HCT116 (cell line): ENCODE measurements around the gene ZNF652. TPM values are rescaled to one million over a fixed set of nuclear protein-coding genes. Genes with fewer than 3 reads are reported as not detected.
A peak's percentile ranks its signal among the peaks of the same experiment; 100 is the strongest.
"Not testable (repeated sequence)": the region's sequence is repeated elsewhere in the genome, so short reads cannot be mapped to it uniquely, and the experiment has no call there.

Source experiments
- ATAC-seq: fragments of 200-7000 bp; cut with Tn5 transposase; 2 replicates; pipeline ENCODE4 v1.9.1; 2020; ENCODE audit warnings: mild to moderate bottlenecking, moderate library complexity
- BruUV-seq: library from RNA; stranded (reverse); fragments of 400-500 nt; replicated peaks from 2 replicates; lab custom pipeline; 2021; lab: Mats Ljungman, UMichigan
- CTCF ChIA-PET: fragments of 300-600 bp; sonication (Branson Sonifier 250); formaldehyde crosslinking; loops from one replicate; lab custom pipeline; 2021; ENCODE audit warnings: antibody characterized with exemption; lab: Charles Lee
- POLR2A ChIA-PET: fragments of 300-600, 350-600 bp; sonication (Branson Sonifier 250); formaldehyde crosslinking; loops from one replicate; lab custom pipeline; 2021; ENCODE audit warnings: antibody characterized with exemption; lab: Charles Lee
- RAD21 ChIA-PET, 2 experiments: fragments of 300-600 bp; sonication (Branson Sonifier 250); formaldehyde crosslinking; loops; one replicate each; lab custom pipeline; 2023; ENCODE audit warnings: low total read pairs in 2 of 2; ENCODE audit not compliant: uncharacterized antibody in 2 of 2, unreplicated experiment in 2 of 2, low non-redundant PET in 1 of 2; lab: Charles Lee
- DNase-seq: peaks from one replicate; pipeline ENCODE4 v3.0.0-alpha.2; 2010; ENCODE audit warnings: low read depth, low spot score
- H2AFZ ChIP-seq: fragments of 200-600 bp; shearing (Covaris generic), sonication (generic); 2 replicates; pipeline ENCODE4 v1.6.1; 2017; ENCODE audit warnings: low read depth, mixed run types, mixed read lengths, antibody characterized with exemption, low read length; ENCODE audit not compliant: poor library complexity, severe bottlenecking
- H3K27ac ChIP-seq: 2 replicates; pipeline ENCODE4 v1.5.1; 2012; ENCODE audit warnings: low read depth, low read length
- H3K27me3 ChIP-seq: fragments of 200-600 bp; sonication (generic); 2 replicates; pipeline ENCODE4 v1.6.1; 2016; ENCODE audit warnings: mixed run types, low read length, mixed read lengths; ENCODE audit not compliant: insufficient read depth
- H3K36me3 ChIP-seq, 2 experiments: fragments of 200-500 bp in 1 of 2; fragments of 200-600 bp in 1 of 2; sonication (Bioruptor generic) in 1 of 2; sonication (generic) in 1 of 2; 2 replicates each; pipeline versions ENCODE4 v1.5.1 to v1.6.1; 2014 to 2016; ENCODE audit warnings: low read length in 2 of 2, inconsistent platforms in 1 of 2, mixed read lengths in 1 of 2, mixed run types in 1 of 2; ENCODE audit not compliant: insufficient read depth in 2 of 2, control insufficient read depth in 1 of 2
- H3K4me1 ChIP-seq, 2 experiments: fragments of 200-600 bp in 1 of 2; sonication (generic) in 1 of 2; 2 replicates each; pipeline versions ENCODE4 v1.5.1 to v1.6.1; 2012 to 2017; ENCODE audit warnings: low read length in 2 of 2, inconsistent platforms in 1 of 2, mild to moderate bottlenecking in 1 of 2, mixed read lengths in 1 of 2, mixed run types in 1 of 2, moderate library complexity in 1 of 2; ENCODE audit not compliant: insufficient read depth in 2 of 2, control insufficient read depth in 1 of 2
- H3K4me2 ChIP-seq: fragments of 200-600 bp; sonication (generic); 2 replicates; pipeline ENCODE4 v1.6.1; 2017; ENCODE audit warnings: mixed run types, low read length, mixed read lengths
- H3K4me3 ChIP-seq, 2 experiments: fragments of 200-600 bp in 1 of 2; sonication (generic) in 1 of 2; replicated peaks in 1 of 2; 2 replicates each; pipeline ENCODE4 v1.5.1; 2011 to 2016; ENCODE audit warnings: low read length in 2 of 2, control low read depth in 1 of 2, low read depth in 1 of 2, mild to moderate bottlenecking in 1 of 2, mixed read lengths in 1 of 2, mixed run types in 1 of 2
- H3K79me2 ChIP-seq: fragments of 200-600 bp; sonication (generic); 2 replicates; pipeline ENCODE4 v1.6.1; 2017; ENCODE audit warnings: mild to moderate bottlenecking, mixed run types, low read length, moderate library complexity, mixed read lengths; ENCODE audit not compliant: insufficient read depth
- H3K9ac ChIP-seq: fragments of 200-600 bp; sonication (generic); 2 replicates; pipeline ENCODE4 v1.6.1; 2016; ENCODE audit warnings: low read length, mixed read lengths
- H3K9me2 ChIP-seq: fragments of 200-600 bp; sonication (generic), shearing (Covaris generic); 2 replicates; pipeline ENCODE4 v1.6.1; 2017; ENCODE audit warnings: mixed run types, mild to moderate bottlenecking, moderate library complexity; ENCODE audit not compliant: insufficient read depth
- H3K9me3 ChIP-seq, 2 experiments: fragments of 200-500 bp in 1 of 2; fragments of 200-600 bp in 1 of 2; sonication (Bioruptor generic) in 1 of 2; sonication (generic) in 1 of 2; 2 replicates each; pipeline ENCODE4 v1.6.1; 2014 to 2017; ENCODE audit warnings: low read length in 2 of 2, mixed read lengths in 2 of 2, inconsistent platforms in 1 of 2, low read depth in 1 of 2, mild to moderate bottlenecking in 1 of 2, mixed run types in 1 of 2, moderate library complexity in 1 of 2; ENCODE audit not compliant: control insufficient read depth in 1 of 2, insufficient read depth in 1 of 2
- H4K20me1 ChIP-seq: fragments of 200-600 bp; sonication (generic), shearing (Covaris generic); 2 replicates; pipeline ENCODE4 v1.6.1; 2017; ENCODE audit warnings: mixed run types, mild to moderate bottlenecking, moderate library complexity; ENCODE audit not compliant: insufficient read depth
- CTCF ChIP-seq, 3 experiments: fragments of 200-600 bp in 1 of 3; sonication (generic) in 1 of 3; IDR thresholded peaks in 2 of 3; conservative IDR thresholded peaks in 1 of 3; 2 replicates each; pipeline ENCODE4 v1.5.1; 2012 to 2017; ENCODE audit warnings: low read depth in 2 of 3, low read length in 2 of 3, antibody characterized with exemption in 1 of 3, borderline replicate concordance in 1 of 3, control low read depth in 1 of 3, mild to moderate bottlenecking in 1 of 3, mixed read lengths in 1 of 3, mixed run types in 1 of 3, moderate library complexity in 1 of 3; ENCODE audit not compliant: insufficient read depth in 1 of 3
- POLR2A ChIP-seq: IDR thresholded peaks from 2 replicates; pipeline ENCODE4 v1.7.0; 2011; ENCODE audit warnings: borderline replicate concordance; ENCODE audit not compliant: insufficient read depth, insufficient read length; ENCODE audit errors: extremely low read depth
- intact Hi-C: fragments of 100-400 bp; cut with micrococcal nuclease; formaldehyde crosslinking; loops from 2 replicates; pipeline ENCODE4 v1.10.0; 2022
- total RNA-seq: library from RNA; stranded (reverse); gene quantifications from one replicate; pipeline ENCODE4 v1.2.1, GENCODE V29; 2021; ENCODE audit not compliant: unreplicated experiment

Gene ZNF652
- total RNA-seq, 1 experiment from 2014 or later: 27.8 TPM

GRCh38 chr17:49365667-49366066 lies 3.6 kb upstream of the ZNF652 start:
- ChIA-PET RAD21 (interaction anchor here (0.6 to 0.8 kb wide), 3 partner anchors 30 to 125 kb away, joined by 3 to 6 read pairs (median 3); no protein-coding TSS in a partner anchor), POLR2A (interaction anchor here (0.7 kb wide), 1 partner anchor 162 kb away, joined by 4 read pairs; no protein-coding TSS in a partner anchor), CTCF (interaction anchor here (0.6 to 1.4 kb wide), 4 partner anchors 14 to 96 kb away, joined by 3 to 4 read pairs (median 3); no protein-coding TSS in a partner anchor)
- no peaks in the 10 kb centered on the region for H3K9me3 ChIP-seq
- no peaks in the 10 kb centered on the region for H3K36me3 ChIP-seq
- no peak overlapping the region for H2AFZ ChIP-seq
- peaks cover 11 to 15% of the 10 kb centered on the region in 2 experiments for H3K4me1 ChIP-seq
- no peak for TF ChIP-seq POLR2A
- TF ChIP-seq CTCF (IDR thresholded peaks at IDR 0.05 in 2 of 3, conservative IDR thresholded peaks at IDR 0.05 in 1 of 3; ENCODE audit: borderline replicate concordance in 1 of 3, insufficient read depth in 1 of 3, low read depth in 2 of 3, low read length in 2 of 3): peak; percentile 26 to 56 (median 45); a peak in 5 of 6 replicates
- no peak overlapping the region for H3K4me2 ChIP-seq
- H3K9ac ChIP-seq: no peak overlapping the region
- H3K27ac ChIP-seq: no peak overlapping the region
- no peaks in the 10 kb centered on the region for H3K9me2 ChIP-seq
- ATAC-seq: peak; percentile 26
- no peaks in the 10 kb centered on the region for H4K20me1 ChIP-seq
- peaks cover 9% of the 10 kb centered on the region for H3K79me2 ChIP-seq
- BruUV-seq: no TSS peak
- no peaks in the 10 kb centered on the region for H3K27me3 ChIP-seq
- DNase-seq: peak; percentile 65
- intact Hi-C loops: no loop called here
- no peak overlapping the region for H3K4me3 ChIP-seq

- H3K27me3 ChIP-seq, H3K4me3 ChIP-seq, H2AFZ ChIP-seq, H3K36me3 ChIP-seq, POLR2A ChIA-PET, intact Hi-C loops, H3K27ac ChIP-seq, BruUV-seq, RAD21 ChIA-PET, DNase-seq, H3K4me2 ChIP-seq, ATAC-seq, H3K9me2 ChIP-seq, H4K20me1 ChIP-seq, H3K9ac ChIP-seq, H3K9me3 ChIP-seq: not testable (repeated sequence)
- Histone ChIP-seq H3K4me1 (peaks cover 16 to 21% of the 10 kb centered on the region in 2 experiments), H3K79me2 (peaks cover 14% of the 10 kb centered on the region)
- CTCF ChIA-PET: interaction anchor here (1.4 kb wide), 1 partner anchor 24 kb away, joined by 3 read pairs; no protein-coding TSS in a partner anchor
Measured at GRCh38 chr17:49365126-49365525, 3.1 kb upstream of the ZNF652 start.
